Measurements from ENCODE around the gene ENPP5.
"Not testable (repeated sequence)": the region's sequence is repeated elsewhere in the genome, so short reads cannot be mapped to it uniquely, and the experiment has no call there.

Gene ENPP5

GRCh38 chr6:46138281-46138680 lies 32.5 kb downstream of the ENPP5 start:
- FAIRE-seq (peak; percentile 84), DNase-seq (ENCODE audit: insufficient read length, low spot score) (no peak)
- TF ChIP-seq POLR2A (IDR thresholded peaks at IDR 0.05; ENCODE audit: low read depth, low read length) (no peak), PAX5 (IDR thresholded peaks at IDR 0.05; ENCODE audit: insufficient read depth, low read length, severe bottlenecking) (no peak), POLR2AphosphoS5 (IDR thresholded peaks at IDR 0.05; ENCODE audit: low read depth, low read length) (no peak), TAF1 (IDR thresholded peaks at IDR 0.05; ENCODE audit: low read depth, low read length) (no peak), SPI1 (IDR thresholded peaks at IDR 0.05; ENCODE audit: low read depth, low read length) (peak; percentile 50), POU2F2 (IDR thresholded peaks at IDR 0.05; ENCODE audit: low read depth, low read length) (no peak)

GRCh38 chr6:46137387-46137786 lies 33.4 kb downstream of the ENPP5 start:
- peak; percentile 56 for FAIRE-seq
- DNase-seq (ENCODE audit: insufficient read length, low spot score): no peak
- no peak for TF ChIP-seq POU2F2 (IDR thresholded peaks at IDR 0.05; ENCODE audit: low read depth, low read length)
- TF ChIP-seq PAX5 (IDR thresholded peaks at IDR 0.05; ENCODE audit: insufficient read depth, low read length, severe bottlenecking): no peak
- TF ChIP-seq SPI1 (IDR thresholded peaks at IDR 0.05; ENCODE audit: low read depth, low read length): no peak
- TF ChIP-seq POLR2A (IDR thresholded peaks at IDR 0.05; ENCODE audit: low read depth, low read length): no peak
- no peak for TF ChIP-seq TAF1 (IDR thresholded peaks at IDR 0.05; ENCODE audit: low read depth, low read length)
- TF ChIP-seq POLR2AphosphoS5 (IDR thresholded peaks at IDR 0.05; ENCODE audit: low read depth, low read length): no peak

DNA sequence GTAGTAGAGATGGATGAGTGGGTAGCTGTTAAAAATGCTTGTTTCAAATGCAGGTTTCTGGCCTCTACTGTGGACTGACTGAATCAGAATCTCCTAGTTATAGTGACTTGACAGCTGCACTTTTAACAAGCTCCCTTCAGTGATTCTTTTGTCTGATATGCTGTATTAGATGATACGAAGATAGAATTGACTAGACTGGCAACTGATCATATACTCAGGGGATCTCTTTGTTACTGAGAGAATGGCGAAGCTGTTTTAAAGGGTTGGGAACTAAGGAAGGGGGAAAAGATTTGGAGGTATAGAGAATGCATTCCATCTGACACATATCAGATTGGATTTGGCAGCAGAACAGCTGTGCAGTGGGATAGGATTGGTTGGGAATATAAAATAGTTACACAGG lies 33.9 kb downstream of the ENPP5 start:
- FAIRE-seq (no peak), DNase-seq (ENCODE audit: insufficient read length, low spot score) (no peak)
- TF ChIP-seq TAF1 (IDR thresholded peaks at IDR 0.05; ENCODE audit: low read depth, low read length): no peak
- no peak for TF ChIP-seq SPI1 (IDR thresholded peaks at IDR 0.05; ENCODE audit: low read depth, low read length)
- TF ChIP-seq PAX5 (IDR thresholded peaks at IDR 0.05; ENCODE audit: insufficient read depth, low read length, severe bottlenecking): no peak
- no peak for TF ChIP-seq POU2F2 (IDR thresholded peaks at IDR 0.05; ENCODE audit: low read depth, low read length)
- TF ChIP-seq POLR2A (IDR thresholded peaks at IDR 0.05; ENCODE audit: low read depth, low read length): no peak
- TF ChIP-seq POLR2AphosphoS5 (IDR thresholded peaks at IDR 0.05; ENCODE audit: low read depth, low read length): no peak

DNA sequence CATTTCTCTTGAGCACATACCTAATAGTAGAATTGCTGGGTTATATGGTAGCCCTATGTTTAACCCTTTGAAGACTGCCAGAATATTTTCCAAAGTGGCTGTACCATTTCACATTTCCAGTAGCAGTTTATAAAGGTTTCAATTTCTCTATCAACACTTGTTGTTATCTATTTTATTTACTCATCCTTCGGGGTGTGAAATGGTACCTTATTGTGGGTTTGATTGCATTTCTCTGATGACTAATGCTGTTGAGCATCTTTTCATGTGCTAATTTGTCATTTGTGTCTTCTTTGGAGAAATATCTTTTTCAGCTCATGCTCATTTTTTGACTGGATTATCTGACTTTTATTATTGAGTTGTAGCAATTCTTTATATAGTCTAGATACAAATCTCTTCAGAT lies 35.6 kb downstream of the ENPP5 start:
- DNase-seq (ENCODE audit: insufficient read length, low spot score) (no peak), FAIRE-seq (no peak)
- TF ChIP-seq POLR2A (IDR thresholded peaks at IDR 0.05; ENCODE audit: low read depth, low read length) (no peak), SPI1 (IDR thresholded peaks at IDR 0.05; ENCODE audit: low read depth, low read length) (no peak), PAX5 (IDR thresholded peaks at IDR 0.05; ENCODE audit: insufficient read depth, low read length, severe bottlenecking) (no peak), POU2F2 (IDR thresholded peaks at IDR 0.05; ENCODE audit: low read depth, low read length) (no peak), POLR2AphosphoS5 (IDR thresholded peaks at IDR 0.05; ENCODE audit: low read depth, low read length) (no peak), TAF1 (IDR thresholded peaks at IDR 0.05; ENCODE audit: low read depth, low read length) (no peak)

DNA sequence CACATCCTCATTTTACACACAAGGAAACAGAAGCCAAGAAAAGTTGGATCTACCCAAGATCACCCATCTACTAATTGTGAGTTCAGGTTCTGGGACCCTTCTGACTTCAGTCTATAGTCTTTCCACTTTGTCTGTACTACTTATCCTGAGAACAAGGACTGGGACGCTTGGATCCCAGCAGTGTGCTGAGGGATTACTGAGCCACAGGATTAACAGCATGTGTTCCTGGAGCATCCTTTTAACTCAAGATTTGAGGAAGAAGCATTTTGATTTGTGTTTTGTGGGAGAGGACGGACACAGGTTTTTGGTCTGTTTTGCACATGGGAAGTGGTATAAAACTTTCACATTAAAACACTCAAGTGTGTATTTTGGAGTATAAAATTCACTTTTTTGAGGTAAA lies 36.6 kb downstream of the ENPP5 start:
- no peak for TF ChIP-seq POLR2A (IDR thresholded peaks at IDR 0.05; ENCODE audit: low read depth, low read length)
- no peak for TF ChIP-seq TAF1 (IDR thresholded peaks at IDR 0.05; ENCODE audit: low read depth, low read length)
- TF ChIP-seq POU2F2 (IDR thresholded peaks at IDR 0.05; ENCODE audit: low read depth, low read length): no peak
- no peak for TF ChIP-seq POLR2AphosphoS5 (IDR thresholded peaks at IDR 0.05; ENCODE audit: low read depth, low read length)
- TF ChIP-seq SPI1 (IDR thresholded peaks at IDR 0.05; ENCODE audit: low read depth, low read length): no peak
- TF ChIP-seq PAX5 (IDR thresholded peaks at IDR 0.05; ENCODE audit: insufficient read depth, low read length, severe bottlenecking): no peak
- no peak for FAIRE-seq
- no peak for DNase-seq (ENCODE audit: insufficient read length, low spot score)

GRCh38 chr6:46131291-46131690 lies 39.5 kb downstream of the ENPP5 start:
- FAIRE-seq; DNase-seq (ENCODE audit: insufficient read length, low spot score): not testable (repeated sequence)

- TF ChIP-seq SPI1 (IDR thresholded peaks at IDR 0.05; ENCODE audit: low read depth, low read length) (no peak), POLR2A (IDR thresholded peaks at IDR 0.05; ENCODE audit: low read depth, low read length) (no peak), POU2F2 (IDR thresholded peaks at IDR 0.05; ENCODE audit: low read depth, low read length) (no peak), POLR2AphosphoS5 (IDR thresholded peaks at IDR 0.05; ENCODE audit: low read depth, low read length) (no peak), TAF1 (IDR thresholded peaks at IDR 0.05; ENCODE audit: low read depth, low read length) (no peak), PAX5 (IDR thresholded peaks at IDR 0.05; ENCODE audit: insufficient read depth, low read length, severe bottlenecking) (no peak)
- no peak for DNase-seq (ENCODE audit: insufficient read length, low spot score)
- peak; percentile 52 for FAIRE-seq
Measured at GRCh38 chr6:46130666-46131065, 40.1 kb downstream of the ENPP5 start.

DNA sequence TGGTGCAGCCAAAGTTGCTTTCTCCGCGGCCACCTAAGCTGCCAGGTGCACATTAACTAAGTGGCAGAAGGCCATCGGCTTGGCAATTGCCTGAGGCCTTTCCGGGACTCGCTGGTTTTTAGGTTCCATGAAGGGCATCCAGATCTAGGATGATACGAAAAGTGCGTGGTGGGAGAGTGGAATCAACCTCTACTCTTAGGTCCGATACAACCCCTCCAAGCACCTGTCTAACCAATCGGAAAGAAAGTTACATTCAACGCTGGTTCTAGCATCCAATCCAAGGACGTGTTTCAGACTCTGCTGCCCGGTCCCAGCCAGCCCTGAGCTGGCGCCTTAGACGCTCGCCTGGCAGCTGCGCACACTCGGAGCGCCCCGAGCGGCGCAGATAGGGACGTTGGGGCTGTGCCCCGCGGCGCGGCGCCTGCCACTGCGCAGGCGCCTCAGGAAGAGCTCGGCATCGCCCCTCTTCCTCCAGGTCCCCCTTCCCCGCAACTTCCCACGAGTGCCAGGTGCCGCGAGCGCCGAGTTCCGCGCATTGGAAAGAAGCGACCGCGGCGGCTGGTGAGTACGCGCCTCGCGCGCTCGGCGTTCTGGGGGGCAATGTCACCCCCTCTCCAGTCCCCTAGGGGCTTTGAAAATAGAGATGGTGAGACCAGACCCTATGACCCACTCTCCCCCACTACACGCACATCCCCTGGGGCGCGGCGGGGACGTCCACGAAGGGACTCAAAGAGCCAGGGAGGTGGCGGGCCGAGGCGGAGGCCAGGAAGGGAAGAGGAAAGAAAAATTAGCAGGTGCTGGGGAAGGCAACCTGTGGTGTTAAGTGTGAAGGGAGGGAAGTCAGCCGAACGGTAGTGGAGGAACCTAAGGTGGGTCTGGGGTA lies 40.9 kb downstream of the ENPP5 start, which contains the start of gene ENPP4:
TSS of gene ENPP4 (plus strand) at position 361 of the 883 bp plus-strand sequence. CDS start 9,595 bp downstream, outside the sequence.
- FAIRE-seq: peak; percentile 96
- TF ChIP-seq POU2F2 (IDR thresholded peaks at IDR 0.05; ENCODE audit: low read depth, low read length): no peak
- no peak for TF ChIP-seq PAX5 (IDR thresholded peaks at IDR 0.05; ENCODE audit: insufficient read depth, low read length, severe bottlenecking)
- TF ChIP-seq POLR2AphosphoS5 (IDR thresholded peaks at IDR 0.05; ENCODE audit: low read depth, low read length): no peak
- TF ChIP-seq SPI1 (IDR thresholded peaks at IDR 0.05; ENCODE audit: low read depth, low read length): 0 out of 2 replicates have a peak, but pooled peaks have one; percentile 1
- peak; percentile 31; the same call in 1 of the 2 replicates for TF ChIP-seq POLR2A (IDR thresholded peaks at IDR 0.05; ENCODE audit: low read depth, low read length)
- TF ChIP-seq TAF1 (IDR thresholded peaks at IDR 0.05; ENCODE audit: low read depth, low read length): no peak
- DNase-seq (ENCODE audit: insufficient read length, low spot score): peak; percentile 84

DNA sequence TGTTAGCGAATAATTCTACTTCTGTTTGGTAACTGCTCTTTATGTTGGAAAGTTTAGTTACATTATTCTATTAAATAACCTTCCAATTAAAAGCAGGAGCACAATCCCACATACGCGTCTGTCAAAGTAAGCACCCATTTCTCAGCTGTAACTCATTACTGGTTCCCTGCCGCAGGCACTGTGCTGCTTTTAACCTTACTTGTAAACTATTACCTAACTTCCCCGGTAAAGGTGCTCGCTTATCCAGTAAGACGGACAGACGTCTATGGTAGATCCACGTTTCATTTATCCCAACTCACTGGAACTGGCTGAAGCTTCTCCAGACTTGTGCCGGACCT lies 41.5 kb downstream of the ENPP5 start:
- FAIRE-seq: no peak
- DNase-seq (ENCODE audit: insufficient read length, low spot score): no peak
- no peak for TF ChIP-seq POU2F2 (IDR thresholded peaks at IDR 0.05; ENCODE audit: low read depth, low read length)
- no peak for TF ChIP-seq POLR2A (IDR thresholded peaks at IDR 0.05; ENCODE audit: low read depth, low read length)
- no peak for TF ChIP-seq POLR2AphosphoS5 (IDR thresholded peaks at IDR 0.05; ENCODE audit: low read depth, low read length)
- no peak for TF ChIP-seq SPI1 (IDR thresholded peaks at IDR 0.05; ENCODE audit: low read depth, low read length)
- no peak for TF ChIP-seq TAF1 (IDR thresholded peaks at IDR 0.05; ENCODE audit: low read depth, low read length)
- no peak for TF ChIP-seq PAX5 (IDR thresholded peaks at IDR 0.05; ENCODE audit: insufficient read depth, low read length, severe bottlenecking)

All from GM12891 (cell line).